ENCODE data around the gene ATP2A3.

The ATP2A3 gene

DNA sequence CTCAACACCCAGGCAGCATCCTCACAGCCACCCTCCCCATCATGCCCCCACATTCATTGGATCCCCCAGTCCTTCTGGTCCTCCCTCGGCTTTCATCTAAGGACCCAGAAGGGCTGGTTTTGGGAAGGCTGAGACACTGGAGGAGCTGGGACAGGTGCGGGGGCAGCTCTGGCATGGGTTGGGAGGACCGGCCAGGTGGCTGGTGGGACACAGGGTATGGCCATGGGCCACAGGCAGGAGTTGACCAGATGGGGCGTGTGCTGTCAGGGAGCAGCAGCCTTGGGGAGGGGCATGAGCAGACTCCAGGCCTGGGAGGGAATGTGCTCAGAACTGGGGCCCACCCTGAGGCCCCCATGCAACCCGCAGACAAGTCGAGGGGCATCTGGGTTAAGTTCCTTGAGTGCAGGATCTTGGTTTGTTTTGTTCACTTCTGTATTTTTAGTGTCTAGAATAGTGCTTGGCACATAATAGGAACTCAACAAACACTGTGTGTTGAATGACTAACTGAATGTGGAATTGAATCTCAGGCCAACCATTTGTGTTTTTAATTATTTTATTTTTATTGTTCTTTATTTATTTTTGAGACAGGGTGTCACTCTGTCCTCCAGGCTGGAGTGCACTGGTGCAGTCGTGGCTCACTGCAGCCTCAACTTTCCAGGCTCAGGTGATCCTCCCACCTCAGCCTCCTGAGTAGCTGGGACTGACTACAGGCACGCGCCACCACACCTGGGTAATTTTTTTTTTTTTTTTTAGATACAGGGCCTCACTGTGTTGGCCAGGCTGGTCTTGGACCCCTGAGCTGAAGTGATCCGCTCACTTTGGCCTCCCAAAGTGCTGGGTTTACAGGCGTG, 53.6 kb downstream of the ATP2A3 start:
- DNase-seq (ENCODE audit: low read depth): no peak

- no peak for DNase-seq (ENCODE audit: low read depth)
Observed at GRCh38 chr17:3909257-3909656, 55.0 kb downstream of the ATP2A3 start.

DNA sequence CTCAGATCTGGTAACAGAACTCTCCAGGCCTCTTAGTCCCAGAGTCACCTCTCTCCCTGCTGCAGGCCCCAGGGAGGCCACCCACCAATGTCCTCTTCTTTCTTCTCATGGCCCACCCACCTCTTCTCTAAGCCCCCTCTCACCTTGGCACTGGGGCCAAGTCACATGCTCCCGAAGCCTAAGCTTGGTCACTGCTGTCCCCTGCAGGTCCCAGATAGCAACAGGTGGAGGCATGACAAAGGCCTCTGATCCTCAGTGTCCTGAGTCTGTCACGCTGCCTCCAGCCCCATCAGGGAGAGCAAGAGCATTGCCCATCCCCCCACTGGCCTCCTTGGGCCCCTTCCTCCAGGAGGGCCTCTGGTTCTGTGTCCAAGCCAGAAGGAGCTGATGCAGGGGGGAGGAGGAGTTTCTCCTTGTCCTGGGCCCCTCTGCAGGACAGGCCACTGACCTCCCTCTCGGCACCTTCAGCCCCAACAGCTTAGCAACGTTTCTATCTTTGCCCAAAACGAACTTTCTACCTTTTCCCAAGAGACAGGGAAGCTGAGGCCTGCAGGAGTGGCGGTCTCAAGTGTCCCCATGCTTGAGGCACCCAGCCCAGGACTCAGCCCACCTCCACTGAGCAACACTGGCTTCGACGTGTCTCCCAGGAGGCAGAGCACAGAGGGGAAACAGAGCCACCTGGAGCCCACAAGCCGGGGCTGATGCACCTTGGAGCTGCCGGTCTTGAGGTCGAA, 56.6 kb downstream of the ATP2A3 start:
- no peak for DNase-seq (ENCODE audit: low read depth)

DNA sequence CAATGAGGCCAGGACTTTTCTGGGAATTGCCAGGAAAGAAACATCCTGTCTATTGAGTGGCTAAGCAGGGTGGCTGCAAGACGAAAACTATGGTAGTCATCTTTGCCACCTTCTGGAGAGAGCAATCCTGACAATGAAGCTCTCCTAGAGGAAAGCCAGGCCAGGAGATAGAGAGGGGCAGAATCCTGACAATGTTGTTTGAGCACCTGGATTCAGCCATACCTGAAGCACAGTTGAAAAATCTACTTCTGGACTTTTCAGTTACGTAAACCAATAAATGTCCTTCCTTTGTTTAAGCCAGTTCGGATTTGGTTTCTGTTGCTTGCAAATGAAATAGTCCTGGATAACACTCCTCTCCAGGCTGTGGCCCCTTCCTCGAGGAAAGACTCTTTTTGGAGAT, 57.4 kb downstream of the ATP2A3 start:
- DNase-seq (ENCODE audit: low read depth): no peak

DNA sequence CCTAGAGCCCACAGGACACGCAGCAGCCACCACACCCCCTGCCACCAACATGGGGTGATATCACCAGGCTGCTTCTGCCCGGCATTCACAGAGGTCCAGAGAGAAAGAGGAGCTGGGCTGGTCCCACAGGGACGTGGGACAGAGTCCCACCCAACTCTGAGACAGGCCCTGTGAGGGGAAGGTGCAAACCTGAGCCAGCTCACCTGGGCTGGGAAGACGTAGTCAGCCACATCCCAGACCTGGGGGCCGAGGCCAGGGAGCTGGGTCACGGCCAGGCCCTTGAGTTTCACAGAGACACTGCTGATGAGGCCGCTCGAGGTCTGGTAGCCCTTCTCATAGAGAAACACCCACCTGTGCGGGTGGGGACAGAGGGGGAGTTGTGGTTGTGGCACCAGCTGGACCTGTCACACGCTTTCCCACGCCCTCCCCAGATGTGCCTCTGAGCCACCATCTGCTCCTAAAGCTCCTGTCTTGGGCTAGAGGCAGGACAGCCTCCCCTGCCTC, 59.2 kb downstream of the ATP2A3 start:
- DNase-seq (ENCODE audit: low read depth): no peak

DNA sequence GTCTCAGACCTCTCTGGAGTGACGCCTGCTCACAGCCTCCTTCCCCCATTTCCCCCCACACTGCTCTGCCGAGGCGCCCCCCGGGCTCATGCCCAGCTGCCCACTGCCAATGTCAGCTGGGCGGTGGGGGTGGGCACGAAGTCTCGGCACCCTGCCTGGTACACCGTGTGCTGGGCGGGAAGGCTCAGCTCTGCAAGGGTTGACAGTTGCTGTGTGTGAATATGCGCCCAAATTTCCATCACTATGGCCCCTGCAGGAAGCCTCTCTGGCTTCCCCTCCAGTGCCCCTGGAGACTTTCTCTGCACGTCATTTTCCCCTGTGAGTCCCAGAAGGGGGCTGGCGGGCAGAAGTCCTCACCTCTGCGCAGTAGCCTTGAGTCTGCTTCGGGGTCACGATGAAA, 59.7 kb downstream of the ATP2A3 start:
- no peak for DNase-seq (ENCODE audit: low read depth)

DNA sequence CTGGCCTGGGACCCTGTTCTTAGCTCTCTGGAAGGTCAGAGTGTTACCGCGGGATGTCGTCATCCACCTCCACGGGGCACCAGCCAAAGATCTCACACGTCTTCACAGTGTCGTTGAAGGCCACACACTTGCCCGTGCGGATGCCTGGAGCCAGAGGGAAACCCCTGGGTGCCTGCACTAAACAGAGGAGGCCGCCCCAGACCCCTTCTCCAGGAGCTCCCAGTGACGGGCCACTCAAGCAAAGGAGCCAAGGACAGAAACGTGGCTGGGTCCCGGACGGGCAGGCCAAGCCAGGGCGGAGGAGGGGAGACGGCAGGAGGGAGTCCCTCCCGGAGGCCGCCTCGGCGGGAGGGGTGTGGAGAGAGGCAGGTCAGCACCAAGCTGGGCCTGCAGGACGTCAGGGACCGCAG, 60.4 kb downstream of the ATP2A3 start:
- no peak for DNase-seq (ENCODE audit: low read depth)

GRCh38 chr17:3903051-3903825, 61.0 kb downstream of the ATP2A3 start:
- no peak for DNase-seq (ENCODE audit: low read depth)

DNA sequence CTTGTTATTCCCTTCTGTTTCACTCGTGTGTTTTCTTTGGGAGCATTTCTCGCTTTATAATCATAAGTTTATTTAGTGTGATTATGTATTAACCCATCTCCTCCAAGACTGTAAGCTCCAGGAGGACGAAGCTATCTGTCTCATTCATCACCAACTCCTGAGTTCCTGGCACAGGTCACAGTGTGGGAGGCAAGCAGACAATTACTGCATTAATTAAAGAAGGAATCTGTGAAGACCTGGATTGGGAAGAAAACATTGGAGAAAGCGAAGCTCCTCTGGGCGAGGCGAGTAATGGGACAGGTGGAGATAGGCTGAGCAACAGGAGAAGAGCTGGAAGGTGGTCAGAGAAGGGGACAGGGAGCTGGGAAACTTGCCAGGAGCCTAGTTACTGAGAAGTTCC, 63.6 kb downstream of the ATP2A3 start:
- no peak for DNase-seq (ENCODE audit: low read depth)

DNA sequence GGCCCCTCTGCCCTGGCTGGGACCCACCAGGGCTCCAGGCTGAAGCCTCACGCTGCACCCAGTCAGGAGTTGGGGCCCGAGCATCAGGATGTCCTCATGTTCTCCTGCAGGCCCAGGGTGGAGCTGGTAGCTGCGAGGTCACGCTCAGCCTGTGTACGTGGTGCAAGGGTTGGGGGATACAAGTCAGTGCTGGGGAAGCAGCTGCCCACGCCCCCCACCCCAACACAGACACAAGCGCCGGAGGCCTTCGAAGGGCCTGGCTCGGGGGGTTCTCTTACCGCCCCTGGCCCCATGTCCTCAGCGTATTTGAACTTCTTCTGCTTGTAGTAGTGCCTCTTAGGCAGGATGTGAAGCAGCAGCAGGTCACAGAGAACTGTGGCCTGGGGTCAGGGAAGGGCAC, 66.5 kb downstream of the ATP2A3 start:
- no peak for DNase-seq (ENCODE audit: low read depth)

DNA sequence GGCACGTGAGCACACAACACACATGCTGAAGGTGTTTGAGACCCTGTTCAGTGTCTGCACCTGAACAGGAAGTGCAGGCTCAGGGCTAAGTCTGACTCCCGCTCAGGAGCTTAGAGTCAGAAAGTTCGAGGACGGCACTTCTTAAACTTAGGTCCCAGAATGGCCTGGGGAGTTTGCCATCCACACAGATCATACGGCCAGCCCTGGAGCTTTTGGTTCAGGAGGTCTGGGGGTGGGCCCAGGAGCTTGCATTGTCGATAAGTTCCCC, 67.3 kb downstream of the ATP2A3 start:
- DNase-seq (ENCODE audit: low read depth): no peak

DNA sequence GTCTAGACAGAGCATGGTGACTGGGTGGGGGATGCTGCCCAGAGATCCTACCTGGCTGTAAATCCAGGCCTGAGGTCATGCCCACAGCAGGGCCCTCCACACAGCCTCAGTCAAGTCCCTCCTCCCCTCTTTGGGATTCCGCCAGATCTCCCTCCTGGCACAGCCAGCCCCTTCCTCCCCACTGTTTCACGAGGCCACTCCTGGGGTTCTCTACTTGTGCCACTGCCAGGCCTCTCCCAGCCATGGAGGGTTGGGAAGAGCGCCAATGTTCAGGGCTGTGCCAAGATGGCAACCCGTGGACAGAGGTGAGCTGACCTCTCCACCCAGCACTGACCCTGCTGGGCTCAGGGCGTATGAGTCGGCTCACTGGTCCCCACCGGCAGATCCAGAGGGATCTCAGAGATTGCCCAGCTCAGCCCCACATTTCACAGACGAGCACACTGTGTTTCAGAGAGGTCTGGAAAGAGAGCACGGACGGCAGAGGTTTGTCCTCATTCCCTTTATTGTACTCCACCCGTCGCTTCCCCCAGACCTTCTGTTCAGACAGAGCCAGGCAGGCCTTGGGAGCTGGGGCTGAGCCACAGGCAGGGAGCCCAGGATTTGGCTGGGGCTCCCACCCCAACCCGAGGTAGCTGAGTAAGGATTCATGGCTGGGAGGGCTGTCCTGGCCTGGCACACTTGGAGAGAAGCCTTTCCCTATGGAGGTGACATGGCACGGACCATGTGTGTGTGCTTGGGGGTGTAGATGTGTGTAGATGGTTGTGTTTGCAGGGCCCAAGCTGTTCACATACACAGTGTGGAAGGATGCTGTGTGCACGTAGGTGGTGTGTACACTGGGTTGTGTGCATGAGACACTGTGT, 67.9 kb downstream of the ATP2A3 start:
- no peak for DNase-seq (ENCODE audit: low read depth)

DNA sequence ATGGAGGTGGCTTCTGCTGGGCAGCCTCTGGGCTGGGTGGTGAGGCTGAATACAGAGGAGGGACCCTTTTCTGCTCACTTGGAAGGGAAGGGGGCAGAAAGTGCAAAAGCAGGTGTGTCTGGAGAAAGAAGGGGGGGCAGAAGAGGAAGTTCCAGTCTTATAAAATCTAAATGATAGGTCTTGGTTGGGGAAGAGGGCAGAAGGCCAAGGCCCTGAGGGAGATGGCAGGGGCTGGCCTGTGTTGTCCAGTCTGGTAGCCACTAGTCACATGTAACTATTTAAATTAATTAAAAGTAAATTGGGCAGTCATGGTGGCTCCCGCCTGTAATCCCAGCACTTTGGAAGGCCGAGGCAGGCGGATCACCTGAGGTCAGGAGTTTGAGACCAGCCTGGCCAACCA, 68.9 kb downstream of the ATP2A3 start:
- DNase-seq (ENCODE audit: low read depth): no peak

- no peak for DNase-seq (ENCODE audit: low read depth)
Observed at GRCh38 chr17:3894911-3895343, 69.3 kb downstream of the ATP2A3 start.

GRCh38 chr17:3894188-3894587, 70.0 kb downstream of the ATP2A3 start:
- DNase-seq (ENCODE audit: low read depth): no peak

DNA sequence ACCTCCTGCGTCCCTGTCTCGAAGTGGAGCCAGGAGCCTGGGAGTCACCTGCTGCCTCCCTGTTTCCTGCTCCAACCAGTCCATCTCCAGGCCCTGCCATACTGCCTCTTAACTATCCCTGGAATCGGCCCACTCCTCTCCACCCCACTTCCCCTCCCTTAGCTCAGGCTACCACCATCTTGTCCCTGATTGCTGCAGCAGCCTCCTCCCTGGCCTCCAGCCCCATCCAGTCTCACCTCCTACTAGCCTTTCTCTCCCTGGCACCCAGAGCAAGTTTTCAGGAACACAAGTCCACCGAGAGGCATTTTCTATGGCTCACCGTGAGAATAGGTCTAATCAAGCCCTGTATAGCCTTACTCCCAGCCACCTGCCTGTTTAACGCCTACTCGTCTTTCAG, 70.5 kb downstream of the ATP2A3 start:
- DNase-seq (ENCODE audit: low read depth): no peak

DNA sequence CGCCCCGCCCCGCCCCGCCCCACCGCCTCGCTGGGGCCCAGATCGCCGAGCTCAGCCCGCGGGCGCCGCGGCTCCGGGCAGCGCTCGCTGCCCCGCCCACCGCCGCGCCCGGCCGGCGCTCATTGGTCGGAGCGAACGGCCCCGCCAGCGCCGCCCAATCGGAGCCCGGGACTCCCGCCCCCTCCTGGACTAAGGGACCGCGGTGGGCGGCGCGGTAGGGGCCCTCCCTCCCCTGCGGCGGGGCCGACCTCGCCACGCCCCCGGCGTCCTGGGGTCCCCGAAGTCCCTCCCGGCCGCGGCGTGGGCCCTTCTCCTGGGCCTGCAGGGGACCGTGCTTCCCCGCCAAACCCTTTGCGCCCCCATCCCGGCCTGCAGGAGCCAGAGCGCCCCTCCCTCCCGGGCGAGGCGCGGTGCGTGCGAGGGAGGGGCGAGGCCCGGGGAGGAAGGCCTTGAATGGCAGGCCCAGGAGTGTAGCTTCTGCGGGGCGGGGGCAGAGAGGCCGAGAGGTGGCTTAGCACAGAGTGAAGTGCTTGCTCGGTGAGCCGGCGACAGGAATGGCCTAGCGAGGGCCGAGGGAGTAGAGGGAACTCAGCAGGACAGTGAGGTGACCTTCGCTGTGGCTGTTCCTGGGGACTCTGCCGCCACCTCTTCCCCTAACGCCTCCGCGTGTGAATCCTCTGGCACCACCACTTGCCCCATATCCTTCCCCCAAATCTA, 71.1 kb downstream of the ATP2A3 start, which contains the start of gene CAMKK1:
Gene CAMKK1, minus strand, starts transcription at position 51 of the 717 bp plus-strand sequence. CDS start 7,366 bp downstream, outside the sequence.
- no peak for DNase-seq (ENCODE audit: low read depth)

GRCh38 chr17:3892095-3892998, 71.9 kb downstream of the ATP2A3 start:
- no peak for DNase-seq (ENCODE audit: low read depth)

DNA sequence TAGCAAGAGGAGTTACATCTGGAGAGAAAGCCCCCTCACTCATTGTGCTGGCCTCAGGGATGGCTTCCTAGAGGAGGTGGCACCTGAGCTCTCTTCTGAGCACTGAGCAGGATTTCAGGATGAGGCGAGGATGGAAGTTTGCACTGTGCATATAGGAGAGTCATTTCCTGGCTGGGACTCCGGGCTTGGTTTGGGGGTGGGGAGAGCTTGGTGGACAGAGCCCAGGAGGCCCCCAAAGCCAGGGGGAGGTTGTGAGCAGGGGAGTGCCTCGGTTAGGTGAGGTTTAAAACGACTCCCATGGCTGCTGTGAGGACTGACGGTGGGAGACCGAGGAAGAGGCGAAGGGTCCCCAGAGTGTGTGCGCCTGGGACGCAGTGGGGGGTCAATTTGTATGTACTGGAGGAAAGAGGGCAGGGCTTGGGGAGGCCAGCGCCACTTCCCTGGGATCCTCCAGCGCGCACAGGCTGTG, 72.6 kb downstream of the ATP2A3 start:
- no peak for DNase-seq (ENCODE audit: low read depth)

DNA sequence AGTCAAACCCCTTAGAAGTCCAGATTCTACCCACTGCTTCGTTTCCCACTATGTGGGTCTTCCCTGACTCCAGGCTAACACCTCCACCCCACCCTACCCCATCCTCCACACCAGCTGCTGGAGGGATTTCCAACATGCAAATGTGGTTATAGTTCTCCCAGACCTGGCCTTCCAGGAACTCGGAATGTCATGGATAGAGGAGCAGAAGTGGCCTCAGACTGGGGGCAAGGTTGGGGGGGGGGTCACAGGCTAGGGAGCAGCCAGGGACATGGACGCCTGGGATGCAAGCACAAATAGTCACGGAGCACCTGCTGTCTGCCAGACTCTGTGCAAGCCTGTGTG, 73.4 kb downstream of the ATP2A3 start:
- DNase-seq (ENCODE audit: low read depth): no peak
